Ectodermal cell (in vitro differentiated cells): Measurements from ENCODE around the gene KIAA1328.

Experiments
- H3K27ac ChIP-seq: 2 replicates; pipeline ENCODE4 v1.7.0; 2013; ENCODE audit warnings: mild to moderate bottlenecking, low read depth, low read length; ENCODE audit not compliant: insufficient read depth, poor library complexity, severe bottlenecking
- H3K27me3 ChIP-seq: 2 replicates; pipeline ENCODE4 v1.7.0; 2013; ENCODE audit warnings: mild to moderate bottlenecking, low read length; ENCODE audit not compliant: insufficient read depth, control insufficient read depth, poor library complexity, severe bottlenecking
- H3K36me3 ChIP-seq: one replicate; pipeline ENCODE4 v1.7.0; 2013; ENCODE audit warnings: low read length; ENCODE audit not compliant: control insufficient read depth, insufficient read depth
- H3K4me1 ChIP-seq: one replicate; pipeline ENCODE4 v1.7.0; 2013; ENCODE audit warnings: low read length; ENCODE audit not compliant: control insufficient read depth, insufficient read depth
- H3K4me3 ChIP-seq: 2 replicates; pipeline ENCODE4 v1.7.0; 2013; ENCODE audit warnings: low read depth, low read length, control low read depth; ENCODE audit not compliant: insufficient read depth
- H3K9me3 ChIP-seq: 2 replicates; pipeline ENCODE4 v1.7.0; 2013; ENCODE audit warnings: mild to moderate bottlenecking, low read length, moderate library complexity; ENCODE audit not compliant: control insufficient read depth
- WGBS, 2 experiments: methylation state at CpG; one replicate each; pipeline ENCODE4 v1.1.7; 2013; ENCODE audit warnings: missing lambda C conversion rate in 2 of 2; 5-methylcytosine and 5-hydroxymethylcytosine counted together

Gene KIAA1328

DNA sequence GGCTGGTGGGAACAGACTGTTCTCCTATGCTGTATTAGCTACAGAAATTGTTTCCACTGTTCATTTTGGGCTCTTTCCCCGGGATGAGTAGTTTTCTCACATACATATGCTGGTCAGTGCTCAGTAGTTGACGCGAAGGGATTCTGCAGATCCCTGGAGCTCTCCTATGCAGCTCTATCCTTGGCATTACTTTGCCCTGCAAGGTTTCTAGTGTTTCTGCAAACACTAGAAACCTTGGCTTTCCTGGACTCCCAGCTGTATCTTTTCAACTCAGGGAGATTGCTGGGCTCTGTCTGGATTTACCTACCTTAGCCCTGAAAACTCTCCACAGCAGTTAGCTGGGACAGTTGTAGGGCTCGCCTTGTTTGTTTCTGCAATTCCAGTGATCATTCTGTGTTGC lies 10.9 kb downstream of the KIAA1328 start:
- no peaks in the 10 kb centered on the region for H3K9me3 ChIP-seq
- H3K4me1 ChIP-seq, result no peaks in the 10 kb centered on the region
- H3K27ac ChIP-seq, result no peak overlapping the region
- 94 to 96% methylated on average over 4 of the region's 4 CpGs for WGBS, 2 experiments
- no peaks in the 10 kb centered on the region for H3K36me3 ChIP-seq
- no peaks in the 10 kb centered on the region for H3K27me3 ChIP-seq
- no peak overlapping the region for H3K4me3 ChIP-seq

- WGBS, 2 experiments, result 92 to 98% methylated on average over 5 of the region's 5 CpGs
Measured at GRCh38 chr18:36843199-36843598, 14.3 kb downstream of the KIAA1328 start.

DNA sequence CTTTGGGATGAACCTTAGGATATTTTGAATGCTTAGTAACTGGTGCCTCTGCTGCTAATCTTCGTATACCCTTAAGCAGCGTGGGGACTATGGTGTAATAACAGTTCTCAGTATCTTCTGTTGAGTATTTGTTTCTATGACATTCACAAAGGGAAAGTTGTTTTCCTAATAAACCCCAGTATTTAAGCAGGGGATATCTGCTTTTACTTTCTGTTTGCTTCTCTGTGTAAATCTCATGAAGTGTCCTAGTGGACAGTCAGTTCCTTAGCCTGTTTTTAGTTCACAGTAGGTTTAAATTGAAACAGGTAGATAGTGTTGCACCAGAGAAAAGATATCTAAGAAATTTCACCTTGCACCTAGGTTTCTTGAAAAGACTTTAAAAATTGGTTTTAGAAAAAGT lies 14.9 kb downstream of the KIAA1328 start:
- WGBS, 2 experiments, result 98 to 100% methylated on average over 2 of the region's 2 CpGs

More at GRCh38 chr18:36843199-36843598, 14.3 kb downstream of the KIAA1328 start:
- no peaks in the 10 kb centered on the region for H3K36me3 ChIP-seq
- H3K27me3 ChIP-seq, result no peaks in the 10 kb centered on the region
- H3K9me3 ChIP-seq, result no peaks in the 10 kb centered on the region
- no peaks in the 10 kb centered on the region for H3K4me1 ChIP-seq
- no peak overlapping the region for H3K27ac ChIP-seq
- H3K4me3 ChIP-seq, result no peak overlapping the region

GRCh38 chr18:36848609-36849008 lies 19.7 kb downstream of the KIAA1328 start:
- Histone ChIP-seq H3K27ac (no peak overlapping the region), H3K4me3 (no peak overlapping the region), H3K4me1 (no peaks in the 10 kb centered on the region), H3K36me3 (no peaks in the 10 kb centered on the region), H3K27me3 (no peaks in the 10 kb centered on the region), H3K9me3 (no peaks in the 10 kb centered on the region)
- WGBS, 2 experiments, result 81 to 100% methylated on average over 1 of the region's 2 CpGs

More for the DNA sequence above, 14.9 kb downstream of the KIAA1328 start:
- no peaks in the 10 kb centered on the region for H3K36me3 ChIP-seq
- no peak overlapping the region for H3K4me3 ChIP-seq
- H3K4me1 ChIP-seq, result no peaks in the 10 kb centered on the region
- no peaks in the 10 kb centered on the region for H3K9me3 ChIP-seq
- H3K27ac ChIP-seq, result no peak overlapping the region
- no peaks in the 10 kb centered on the region for H3K27me3 ChIP-seq

DNA sequence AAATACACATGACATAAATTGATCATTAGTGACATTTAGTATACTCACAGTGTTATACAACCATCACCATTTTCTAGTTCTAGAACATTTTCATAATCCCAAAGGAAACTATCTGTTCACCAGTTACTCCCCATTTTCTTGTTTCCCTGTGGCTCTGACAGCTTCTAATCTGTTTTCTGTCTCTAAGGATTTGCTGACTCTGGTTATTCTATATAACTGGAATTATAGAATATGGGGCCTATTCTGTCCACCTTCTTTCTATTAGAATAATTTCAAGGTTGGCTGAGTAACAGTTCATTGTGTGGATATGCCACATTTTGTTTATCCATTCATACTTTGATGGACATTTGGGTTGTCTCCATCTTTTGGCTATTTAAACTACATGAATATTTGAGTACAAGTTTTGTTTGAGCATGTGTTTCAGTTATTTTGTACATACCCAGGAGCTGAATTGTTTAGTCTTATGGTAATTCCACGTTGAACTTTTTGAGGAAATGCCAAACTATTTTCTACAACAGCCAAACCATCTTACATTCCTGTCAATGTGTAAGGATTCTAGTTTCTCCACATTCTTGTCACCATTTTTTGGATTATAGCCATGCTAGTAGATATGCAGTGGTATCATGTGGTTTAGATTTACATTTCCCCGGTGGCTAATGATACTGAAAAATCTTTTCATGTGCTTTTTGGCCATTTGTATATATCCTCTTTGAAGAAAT lies 20.5 kb downstream of the KIAA1328 start:
- no peaks in the 10 kb centered on the region for H3K27me3 ChIP-seq
- H3K4me1 ChIP-seq, result no peaks in the 10 kb centered on the region
- H3K36me3 ChIP-seq, result no peaks in the 10 kb centered on the region
- WGBS, 2 experiments, result 67 to 95% methylated on average over 1 to 2 of the region's 2 CpGs
- no peaks in the 10 kb centered on the region for H3K9me3 ChIP-seq
- H3K4me3 ChIP-seq, result no peak overlapping the region
- H3K27ac ChIP-seq, result no peak overlapping the region

GRCh38 chr18:36850527-36851201 lies 21.7 kb downstream of the KIAA1328 start:
- 95 to 98% methylated on average over 1 of the region's 1 CpG for WGBS, 2 experiments
- H3K27me3 ChIP-seq, result no peaks in the 10 kb centered on the region
- no peak overlapping the region for H3K27ac ChIP-seq
- no peaks in the 10 kb centered on the region for H3K4me1 ChIP-seq
- H3K36me3 ChIP-seq, result no peaks in the 10 kb centered on the region
- no peak overlapping the region for H3K4me3 ChIP-seq
- H3K9me3 ChIP-seq, result no peaks in the 10 kb centered on the region

GRCh38 chr18:36851202-36851590 lies 22.3 kb downstream of the KIAA1328 start:
- no peaks in the 10 kb centered on the region for H3K9me3 ChIP-seq
- H3K27me3 ChIP-seq, result no peaks in the 10 kb centered on the region
- no peak overlapping the region for H3K27ac ChIP-seq
- 96 to 97% methylated on average over 2 of the region's 2 CpGs for WGBS, 2 experiments
- no peaks in the 10 kb centered on the region for H3K36me3 ChIP-seq
- H3K4me3 ChIP-seq, result no peak overlapping the region
- no peaks in the 10 kb centered on the region for H3K4me1 ChIP-seq

DNA sequence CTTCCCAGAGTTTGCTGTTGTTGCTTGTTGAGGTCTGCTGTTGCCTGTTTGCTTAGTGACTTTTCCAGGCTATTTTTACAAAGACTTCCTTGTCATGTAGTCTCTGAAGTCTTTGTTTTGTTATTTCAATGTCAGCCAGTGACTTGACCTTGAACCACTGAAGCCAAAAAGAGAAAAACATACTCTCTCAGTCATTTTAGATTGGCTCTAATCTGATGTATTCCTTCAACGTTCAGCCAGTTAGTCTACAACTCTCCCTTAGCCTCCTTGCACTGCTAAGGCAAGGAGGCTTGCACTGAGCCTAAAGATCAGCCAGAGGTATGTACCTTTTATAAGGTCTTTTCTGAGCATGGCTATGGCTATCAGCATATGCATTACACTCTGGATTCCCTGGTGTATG lies 27.9 kb downstream of the KIAA1328 start:
- Histone ChIP-seq H3K4me1 (no peaks in the 10 kb centered on the region), H3K36me3 (no peaks in the 10 kb centered on the region), H3K27me3 (no peaks in the 10 kb centered on the region), H3K9me3 (no peaks in the 10 kb centered on the region), H3K4me3 (no peak overlapping the region), H3K27ac (no peak overlapping the region)
- 69 to 87% methylated on average over 1 of the region's 1 CpG for WGBS, 2 experiments

- Histone ChIP-seq H3K9me3 (no peaks in the 10 kb centered on the region), H3K4me1 (no peaks in the 10 kb centered on the region), H3K27me3 (no peaks in the 10 kb centered on the region), H3K36me3 (no peaks in the 10 kb centered on the region), H3K4me3 (no peak overlapping the region), H3K27ac (no peak overlapping the region)
- WGBS, 2 experiments, result 100% methylated on average over 1 of the region's 1 CpG; no CpG with 5 or more reads in 1 of the 2 experiments
Measured at GRCh38 chr18:36862182-36862581, 33.3 kb downstream of the KIAA1328 start.

GRCh38 chr18:36867056-36867455 lies 38.1 kb downstream of the KIAA1328 start:
- Histone ChIP-seq H3K27ac (no peak overlapping the region), H3K27me3 (no peaks in the 10 kb centered on the region), H3K36me3 (no peaks in the 10 kb centered on the region), H3K4me3 (no peak overlapping the region), H3K4me1 (peaks cover 3% of the 10 kb centered on the region), H3K9me3 (no peaks in the 10 kb centered on the region)
- WGBS, 2 experiments, result 94 to 100% methylated on average over 1 of the region's 1 CpG
